ENCODE results near the gene TTC9B. TPM values are rescaled to one million over a fixed set of nuclear protein-coding genes. Genes with fewer than 3 reads are reported as not detected.

The TTC9B gene
- total and polyA plus RNA-seq, 2 of the 13 experiments (the other 11 are each of a cell fraction or from before 2014, with no cell fraction given), result not detected

DNA sequence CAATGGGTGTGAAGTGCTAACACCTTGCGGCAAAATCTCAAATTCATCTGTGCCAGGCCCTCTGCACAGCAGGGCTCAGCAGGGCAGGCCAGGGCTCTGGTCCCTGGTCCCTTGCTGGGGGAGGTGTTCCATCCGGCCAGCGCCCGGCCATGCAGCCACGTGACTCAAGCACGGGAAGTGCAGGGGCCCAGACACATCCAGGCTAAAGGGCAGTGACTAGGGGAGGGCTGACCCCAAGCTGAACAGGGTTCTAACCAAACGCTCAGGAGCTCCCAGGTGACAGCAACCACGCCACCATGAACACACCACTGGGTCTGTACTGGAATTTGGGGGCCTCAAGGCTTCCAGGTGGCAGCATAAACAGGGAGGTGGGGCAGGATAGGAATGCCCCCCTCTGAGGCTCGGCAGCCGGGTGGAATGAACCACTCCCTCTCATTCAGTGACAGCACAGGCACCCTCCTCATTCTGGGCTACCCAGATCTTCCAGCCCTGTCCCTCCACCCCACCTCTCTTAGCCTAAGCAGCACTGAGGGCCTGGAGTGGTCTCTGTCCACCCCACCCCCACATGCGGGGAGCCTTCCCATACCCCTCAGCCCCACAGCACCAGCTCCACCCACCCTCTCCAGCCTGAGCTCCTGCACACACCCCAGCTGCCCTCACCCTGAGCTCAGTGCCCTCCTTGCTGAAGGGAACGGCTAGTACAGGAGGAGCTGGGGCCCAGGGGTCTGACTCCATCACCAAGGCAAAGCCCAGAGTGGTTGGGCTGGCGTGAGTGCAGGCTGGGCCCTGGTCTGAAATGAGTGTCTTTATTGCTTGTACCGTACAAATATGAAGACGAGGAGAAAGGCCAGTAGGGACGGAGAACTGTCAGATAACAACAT lies 13.6 kb upstream of the TTC9B start (continued):
- TF ChIP-seq HNRNPK (IDR thresholded peaks at IDR 0.05; ENCODE audit: low read depth, low read length, poor library complexity, severe bottlenecking) (no peak), ZNF678 (CRISPR knock-in tag; IDR thresholded peaks at IDR 0.05) (no peak), ZNF121 (CRISPR knock-in tag; IDR thresholded peaks at IDR 0.05) (peak; percentile 51; the same call in 1 of the 2 replicates), KLF13 (CRISPR knock-in tag; IDR thresholded peaks at IDR 0.05) (no peak), ZNF709 (CRISPR knock-in tag; IDR thresholded peaks at IDR 0.05) (no peak; the same call in 1 of the 2 replicates), SAP130 (CRISPR knock-in tag; IDR thresholded peaks at IDR 0.05; ENCODE audit: low read depth) (peak; percentile 96), KAT8 (CRISPR knock-in tag; IDR thresholded peaks at IDR 0.05) (peak; percentile 95), ZNF737 (CRISPR knock-in tag; IDR thresholded peaks at IDR 0.05; ENCODE audit: borderline replicate concordance) (no peak), POLR2G (IDR thresholded peaks at IDR 0.05; ENCODE audit: low read depth, low read length) (peak; percentile 85), ZFX (CRISPR knock-in tag; IDR thresholded peaks at IDR 0.05; ENCODE audit: low read depth) (peak; percentile 88), TBP (CRISPR knock-in tag; IDR thresholded peaks at IDR 0.05) (no peak), ZSCAN22 (CRISPR knock-in tag; IDR thresholded peaks at IDR 0.05) (no peak), ZNF230 (CRISPR knock-in tag; IDR thresholded peaks at IDR 0.05) (peak; percentile 77; the same call in 1 of the 2 replicates)
- TF ChIP-seq, protein P1, sequence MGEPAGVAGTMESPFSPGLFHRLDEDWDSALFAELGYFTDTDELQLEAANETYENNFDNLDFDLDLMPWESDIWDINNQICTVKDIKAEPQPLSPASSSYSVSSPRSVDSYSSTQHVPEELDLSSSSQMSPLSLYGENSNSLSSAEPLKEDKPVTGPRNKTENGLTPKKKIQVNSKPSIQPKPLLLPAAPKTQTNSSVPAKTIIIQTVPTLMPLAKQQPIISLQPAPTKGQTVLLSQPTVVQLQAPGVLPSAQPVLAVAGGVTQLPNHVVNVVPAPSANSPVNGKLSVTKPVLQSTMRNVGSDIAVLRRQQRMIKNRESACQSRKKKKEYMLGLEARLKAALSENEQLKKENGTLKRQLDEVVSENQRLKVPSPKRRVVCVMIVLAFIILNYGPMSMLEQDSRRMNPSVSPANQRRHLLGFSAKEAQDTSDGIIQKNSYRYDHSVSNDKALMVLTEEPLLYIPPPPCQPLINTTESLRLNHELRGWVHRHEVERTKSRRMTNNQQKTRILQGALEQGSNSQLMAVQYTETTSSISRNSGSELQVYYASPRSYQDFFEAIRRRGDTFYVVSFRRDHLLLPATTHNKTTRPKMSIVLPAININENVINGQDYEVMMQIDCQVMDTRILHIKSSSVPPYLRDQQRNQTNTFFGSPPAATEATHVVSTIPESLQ (CRISPR knock-in tag; conservative IDR thresholded peaks at IDR 0.05), result no peak
- TF ChIP-seq, protein P2, sequence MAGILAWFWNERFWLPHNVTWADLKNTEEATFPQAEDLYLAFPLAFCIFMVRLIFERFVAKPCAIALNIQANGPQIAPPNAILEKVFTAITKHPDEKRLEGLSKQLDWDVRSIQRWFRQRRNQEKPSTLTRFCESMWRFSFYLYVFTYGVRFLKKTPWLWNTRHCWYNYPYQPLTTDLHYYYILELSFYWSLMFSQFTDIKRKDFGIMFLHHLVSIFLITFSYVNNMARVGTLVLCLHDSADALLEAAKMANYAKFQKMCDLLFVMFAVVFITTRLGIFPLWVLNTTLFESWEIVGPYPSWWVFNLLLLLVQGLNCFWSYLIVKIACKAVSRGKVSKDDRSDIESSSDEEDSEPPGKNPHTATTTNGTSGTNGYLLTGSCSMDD (CRISPR knock-in tag; IDR thresholded peaks at IDR 0.05), result no peak
- TF ChIP-seq, protein P3, sequence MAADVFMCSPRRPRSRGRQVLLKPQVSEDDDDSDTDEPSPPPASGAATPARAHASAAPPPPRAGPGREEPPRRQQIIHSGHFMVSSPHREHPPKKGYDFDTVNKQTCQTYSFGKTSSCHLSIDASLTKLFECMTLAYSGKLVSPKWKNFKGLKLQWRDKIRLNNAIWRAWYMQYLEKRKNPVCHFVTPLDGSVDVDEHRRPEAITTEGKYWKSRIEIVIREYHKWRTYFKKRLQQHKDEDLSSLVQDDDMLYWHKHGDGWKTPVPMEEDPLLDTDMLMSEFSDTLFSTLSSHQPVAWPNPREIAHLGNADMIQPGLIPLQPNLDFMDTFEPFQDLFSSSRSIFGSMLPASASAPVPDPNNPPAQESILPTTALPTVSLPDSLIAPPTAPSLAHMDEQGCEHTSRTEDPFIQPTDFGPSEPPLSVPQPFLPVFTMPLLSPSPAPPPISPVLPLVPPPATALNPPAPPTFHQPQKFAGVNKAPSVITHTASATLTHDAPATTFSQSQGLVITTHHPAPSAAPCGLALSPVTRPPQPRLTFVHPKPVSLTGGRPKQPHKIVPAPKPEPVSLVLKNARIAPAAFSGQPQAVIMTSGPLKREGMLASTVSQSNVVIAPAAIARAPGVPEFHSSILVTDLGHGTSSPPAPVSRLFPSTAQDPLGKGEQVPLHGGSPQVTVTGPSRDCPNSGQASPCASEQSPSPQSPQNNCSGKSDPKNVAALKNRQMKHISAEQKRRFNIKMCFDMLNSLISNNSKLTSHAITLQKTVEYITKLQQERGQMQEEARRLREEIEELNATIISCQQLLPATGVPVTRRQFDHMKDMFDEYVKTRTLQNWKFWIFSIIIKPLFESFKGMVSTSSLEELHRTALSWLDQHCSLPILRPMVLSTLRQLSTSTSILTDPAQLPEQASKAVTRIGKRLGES (CRISPR knock-in tag; IDR thresholded peaks at IDR 0.05; ENCODE audit: borderline replicate concordance), result no peak
- TF ChIP-seq, protein P4, sequence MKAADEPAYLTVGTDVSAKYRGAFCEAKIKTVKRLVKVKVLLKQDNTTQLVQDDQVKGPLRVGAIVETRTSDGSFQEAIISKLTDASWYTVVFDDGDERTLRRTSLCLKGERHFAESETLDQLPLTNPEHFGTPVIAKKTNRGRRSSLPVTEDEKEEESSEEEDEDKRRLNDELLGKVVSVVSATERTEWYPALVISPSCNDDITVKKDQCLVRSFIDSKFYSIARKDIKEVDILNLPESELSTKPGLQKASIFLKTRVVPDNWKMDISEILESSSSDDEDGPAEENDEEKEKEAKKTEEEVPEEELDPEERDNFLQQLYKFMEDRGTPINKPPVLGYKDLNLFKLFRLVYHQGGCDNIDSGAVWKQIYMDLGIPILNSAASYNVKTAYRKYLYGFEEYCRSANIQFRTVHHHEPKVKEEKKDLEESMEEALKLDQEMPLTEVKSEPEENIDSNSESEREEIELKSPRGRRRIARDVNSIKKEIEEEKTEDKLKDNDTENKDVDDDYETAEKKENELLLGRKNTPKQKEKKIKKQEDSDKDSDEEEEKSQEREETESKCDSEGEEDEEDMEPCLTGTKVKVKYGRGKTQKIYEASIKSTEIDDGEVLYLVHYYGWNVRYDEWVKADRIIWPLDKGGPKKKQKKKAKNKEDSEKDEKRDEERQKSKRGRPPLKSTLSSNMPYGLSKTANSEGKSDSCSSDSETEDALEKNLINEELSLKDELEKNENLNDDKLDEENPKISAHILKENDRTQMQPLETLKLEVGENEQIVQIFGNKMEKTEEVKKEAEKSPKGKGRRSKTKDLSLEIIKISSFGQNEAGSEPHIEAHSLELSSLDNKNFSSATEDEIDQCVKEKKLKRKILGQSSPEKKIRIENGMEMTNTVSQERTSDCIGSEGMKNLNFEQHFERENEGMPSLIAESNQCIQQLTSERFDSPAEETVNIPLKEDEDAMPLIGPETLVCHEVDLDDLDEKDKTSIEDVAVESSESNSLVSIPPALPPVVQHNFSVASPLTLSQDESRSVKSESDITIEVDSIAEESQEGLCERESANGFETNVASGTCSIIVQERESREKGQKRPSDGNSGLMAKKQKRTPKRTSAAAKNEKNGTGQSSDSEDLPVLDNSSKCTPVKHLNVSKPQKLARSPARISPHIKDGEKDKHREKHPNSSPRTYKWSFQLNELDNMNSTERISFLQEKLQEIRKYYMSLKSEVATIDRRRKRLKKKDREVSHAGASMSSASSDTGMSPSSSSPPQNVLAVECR (CRISPR knock-in tag; IDR thresholded peaks at IDR 0.05; ENCODE audit: borderline replicate concordance), result peak; percentile 87
